PC-9 (cell line): Measurements from ENCODE around the gene MLST8. TPM values are rescaled to one million over a fixed set of nuclear protein-coding genes. Genes with fewer than 3 reads are reported as not detected.

Source experiments
- BruUV-seq: library from RNA; stranded (reverse); fragments of 400-500 nt; replicated peaks from 2 replicates; lab custom pipeline; 2021; lab: Mats Ljungman, UMichigan
- CTCF ChIA-PET: fragments of 300-600 bp; sonication (Branson Sonifier 250); formaldehyde crosslinking; loops from one replicate; lab custom pipeline; 2022; ENCODE audit warnings: antibody characterized with exemption; lab: Charles Lee
- POLR2A ChIA-PET: fragments of 300-600 bp; sonication (Branson Sonifier 250); formaldehyde crosslinking; loops from one replicate; lab custom pipeline; 2022; ENCODE audit warnings: antibody characterized with exemption; ENCODE audit not compliant: unreplicated experiment; lab: Charles Lee
- DNase-seq, 2 experiments: peaks; one replicate each; pipeline versions ENCODE4 v3.0.0 to v3.0.0-alpha.2; 2015 to 2022; ENCODE audit warnings: mixed read lengths in 1 of 2
- H2AFZ ChIP-seq: fragments of 200-600 bp; sonication (generic); 2 replicates; pipeline ENCODE4 v1.8.1; 2017; ENCODE audit warnings: antibody characterized with exemption
- H3F3A ChIP-seq: fragments of 200-600 bp; sonication (generic); 2 replicates; pipeline ENCODE4 v1.8.1; 2017; ENCODE audit warnings: antibody characterized with exemption, mild to moderate bottlenecking, low read depth; ENCODE audit not compliant: insufficient read depth
- H3K27ac ChIP-seq: fragments of 200-600 bp; sonication (generic); 2 replicates; pipeline ENCODE4 v1.6.1; 2016; ENCODE audit warnings: mixed run types
- H3K27me3 ChIP-seq: fragments of 200-600 bp; sonication (generic); 2 replicates; pipeline ENCODE4 v1.6.1; 2016; ENCODE audit warnings: low read depth, mixed run types; ENCODE audit not compliant: insufficient read depth
- H3K36me3 ChIP-seq: fragments of 200-600 bp; sonication (generic); 2 replicates; pipeline ENCODE4 v1.6.1; 2016; ENCODE audit warnings: low read depth, mixed run types
- H3K4me1 ChIP-seq: fragments of 200-600 bp; sonication (generic); replicated peaks from 2 replicates; pipeline ENCODE4 v1.6.1; 2016; ENCODE audit warnings: mixed run types; ENCODE audit not compliant: insufficient read depth
- H3K4me2 ChIP-seq: fragments of 200-600 bp; sonication (generic); 2 replicates; pipeline ENCODE4 v1.6.1; 2017; ENCODE audit warnings: mixed run types
- H3K4me3 ChIP-seq: fragments of 200-600 bp; sonication (generic); 2 replicates; pipeline ENCODE4 v1.6.1; 2016; ENCODE audit warnings: mixed run types
- H3K79me2 ChIP-seq: fragments of 200-600 bp; sonication (generic); 2 replicates; pipeline ENCODE4 v1.6.1; 2017; ENCODE audit warnings: low read depth, mixed run types
- H3K9me2 ChIP-seq: fragments of 200-600 bp; sonication (generic); 2 replicates; pipeline ENCODE4 v1.8.1; 2017; ENCODE audit warnings: mild to moderate bottlenecking; ENCODE audit not compliant: insufficient read depth
- H3K9me3 ChIP-seq: fragments of 200-600 bp; sonication (generic); 2 replicates; pipeline ENCODE4 v1.8.1; 2016; ENCODE audit warnings: low read depth; ENCODE audit not compliant: insufficient read depth
- H4K20me1 ChIP-seq: fragments of 200-600 bp; sonication (generic); 2 replicates; pipeline ENCODE4 v1.8.1; 2017; ENCODE audit not compliant: insufficient read depth
- CTCF ChIP-seq: fragments of 200-600 bp; sonication (generic); conservative IDR thresholded peaks from 2 replicates; pipeline ENCODE4 v1.6.1; 2017; ENCODE audit warnings: mixed run types, antibody characterized with exemption, mild to moderate bottlenecking, moderate library complexity
- EZH2 ChIP-seq: fragments of 200-600 bp; sonication (generic); IDR thresholded peaks from 2 replicates; pipeline ENCODE4 v1.8.0; 2017; ENCODE audit warnings: antibody characterized with exemption, low read depth
- intact Hi-C: fragments of 100-400 bp; cut with micrococcal nuclease; formaldehyde crosslinking; loops from one replicate; pipeline ENCODE4 v1.10.0; 2022; ENCODE audit not compliant: unreplicated experiment
- total RNA-seq: library from RNA; stranded (reverse); gene quantifications from 2 replicates; pipeline ENCODE4 v1.2.3, GENCODE V29; 2021

Gene MLST8
- total RNA-seq, 1 experiment from 2014 or later, result 66.3 TPM

DNA sequence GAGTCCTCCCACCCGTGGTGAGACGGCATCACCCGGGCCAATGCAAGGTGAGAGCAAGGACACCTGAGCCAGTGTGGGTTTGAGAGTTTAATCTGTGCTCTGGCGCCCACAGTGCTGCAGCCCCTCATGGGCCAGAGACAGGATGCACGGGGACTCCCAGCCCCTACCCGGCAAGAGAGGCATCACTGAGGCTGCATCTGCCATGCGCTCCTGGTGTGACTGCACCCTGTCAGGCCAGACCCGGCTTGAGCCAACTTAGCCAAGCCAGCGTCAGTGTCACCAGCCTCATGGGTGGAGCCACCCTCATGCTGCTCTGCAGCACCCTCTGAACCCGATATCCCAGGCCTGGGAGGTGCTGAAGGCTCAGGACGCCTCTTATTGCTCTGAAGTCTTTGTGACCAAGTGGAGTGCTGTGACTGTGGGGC lies 6.7 kb downstream of the MLST8 start:
- Histone ChIP-seq H4K20me1 (peaks cover 19% of the 10 kb centered on the region; the same call in 1 of the 2 replicates), H3K27ac (no peak overlapping the region), H3K36me3 (0 out of 2 replicates have a peak, but pooled peaks cover 6% of the 10 kb centered on the region), H3K27me3 (no peaks in the 10 kb centered on the region), H3K4me1 (peaks cover 28% of the 10 kb centered on the region), H3K79me2 (peaks cover 29% of the 10 kb centered on the region), H3K4me2 (peak overlapping the region; percentile 99), H3K4me3 (no peak overlapping the region; the same call in 1 of the 2 replicates), H3K9me3 (no peaks in the 10 kb centered on the region), H2AFZ (no peak overlapping the region), H3F3A (peaks cover 50% of the 10 kb centered on the region), H3K9me2 (no peaks in the 10 kb centered on the region)
- intact Hi-C loops, result loop anchor here (5.0 kb wide), 1 partner anchor 40 kb away; the partner anchor contains the start of gene ECI1
- BruUV-seq, result no TSS peak
- no peak for DNase-seq
- ChIA-PET CTCF (no interaction called here), POLR2A (no interaction called here)
- TF ChIP-seq EZH2, result no peak

GRCh38 chr16:2212362-2213324 lies 7.4 kb downstream of the MLST8 start:
- Histone ChIP-seq H3F3A (peaks cover 53% of the 10 kb centered on the region), H4K20me1 (peaks cover 19% of the 10 kb centered on the region; the same call in 1 of the 2 replicates), H3K9me2 (no peaks in the 10 kb centered on the region), H3K4me3 (peak overlapping the region; percentile 85), H2AFZ (no peak overlapping the region), H3K27ac (no peak overlapping the region), H3K79me2 (peaks cover 29% of the 10 kb centered on the region), H3K9me3 (no peaks in the 10 kb centered on the region), H3K4me2 (peak overlapping the region; percentile 99), H3K27me3 (no peaks in the 10 kb centered on the region), H3K36me3 (0 out of 2 replicates have a peak, but pooled peaks cover 4% of the 10 kb centered on the region), H3K4me1 (peaks cover 28% of the 10 kb centered on the region)
- peak; percentile 85 to 86 for DNase-seq
- intact Hi-C loops, result loop anchor here (5.0 kb wide), 1 partner anchor 40 kb away; the partner anchor contains the start of gene ECI1
- ChIA-PET POLR2A (interaction anchor here (0.9 kb wide), 1 partner anchor 57 kb away, joined by 9 read pairs; the partner anchor contains the start of gene TRAF7), CTCF (no interaction called here)
- BruUV-seq, result no TSS peak
- TF ChIP-seq CTCF, result no peak
- TF ChIP-seq EZH2, result no peak

DNA sequence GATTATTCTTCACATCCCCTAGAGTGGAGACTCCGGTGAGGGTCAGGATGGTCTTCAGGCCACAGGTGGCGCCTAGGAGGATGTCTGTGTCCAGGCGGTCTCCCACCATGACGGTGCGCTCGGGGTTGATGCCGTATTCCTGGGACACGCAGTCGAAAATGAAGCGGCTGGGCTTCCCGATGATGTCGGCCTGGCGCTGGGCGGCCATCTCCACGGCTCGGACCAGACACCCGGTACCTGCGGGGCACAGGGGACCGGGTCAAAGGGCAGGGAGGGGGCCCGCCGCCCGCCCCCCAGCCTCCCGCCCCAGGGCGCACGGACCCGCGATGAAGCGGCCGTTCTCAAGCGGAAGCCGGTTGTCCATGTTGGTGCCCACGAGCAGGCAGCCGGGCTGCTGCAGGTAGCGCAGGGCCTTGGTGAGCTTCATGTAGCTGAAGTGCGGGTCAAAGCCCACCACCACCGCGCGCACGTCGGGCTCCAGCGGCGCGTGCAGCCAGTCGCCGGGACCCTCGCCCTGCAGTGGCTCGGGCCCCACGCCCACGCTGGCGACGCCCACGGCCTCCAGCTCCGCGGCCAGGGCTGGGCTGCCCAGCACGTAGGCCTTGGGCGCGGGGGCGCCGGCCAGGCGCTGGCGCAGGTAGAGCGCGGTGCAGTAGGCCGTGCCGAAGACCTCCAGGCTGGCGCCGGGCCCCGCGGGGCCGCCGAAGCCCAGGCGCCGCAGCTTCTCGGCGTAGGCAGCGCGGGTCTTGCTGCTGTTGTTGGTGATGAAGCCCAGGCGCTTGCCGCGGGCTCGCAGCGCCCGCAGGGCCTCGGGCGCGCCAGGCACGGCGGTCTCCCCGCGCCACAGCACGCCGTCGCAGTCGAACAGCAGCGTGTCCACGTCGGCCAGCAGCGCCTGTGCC lies 8.8 kb downstream of the MLST8 start:
- Histone ChIP-seq H2AFZ (no peak overlapping the region; the same call in 1 of the 2 replicates), H3K27ac (no peak overlapping the region), H3K9me2 (no peaks in the 10 kb centered on the region), H3K9me3 (no peaks in the 10 kb centered on the region), H3F3A (peaks cover 53% of the 10 kb centered on the region), H3K4me1 (peaks cover 28% of the 10 kb centered on the region), H3K79me2 (peaks cover 25% of the 10 kb centered on the region), H3K36me3 (no peaks in the 10 kb centered on the region), H3K4me3 (peak overlapping the region; percentile 85), H3K4me2 (peak overlapping the region; percentile 99), H3K27me3 (no peaks in the 10 kb centered on the region), H4K20me1 (peaks cover 19% of the 10 kb centered on the region; the same call in 1 of the 2 replicates)
- ChIA-PET POLR2A (interaction anchor here (0.6 to 1.9 kb wide), 4 partner anchors 59 to 319 kb away, joined by 3 to 16 read pairs (median 7); partner anchors contain the start of genes TBC1D24 and TRAF7), CTCF (interaction anchor here (1.0 kb wide), 1 partner anchor 19 kb away, joined by 4 read pairs; no protein-coding TSS in a partner anchor)
- intact Hi-C loops, result loop anchor here (1.0 to 5.0 kb wide), 2 partner anchors 38 to 59 kb away; partner anchors contain the start of genes ECI1 and TRAF7
- no peak for DNase-seq
- no peak for TF ChIP-seq EZH2
- no peak for TF ChIP-seq CTCF
- no TSS peak for BruUV-seq
